ENCODE measurements around the gene SLC16A7.

- TF ChIP-seq CTCF (IDR thresholded peaks at IDR 0.05): no peak
- no peak for TF ChIP-seq EP300 (IDR thresholded peaks at IDR 0.05; ENCODE audit: low read depth)
These were observed 184.8 kb downstream of the SLC16A7 start for GRCh38 chr12:59780605-59781135.
